Left kidney (tissue), 2 donors: ENCODE results near the gene ZNF385B. TPM values are rescaled to one million over a fixed set of nuclear protein-coding genes. Genes with fewer than 3 reads are reported as not detected.
"Not testable (repeated sequence)": the region's sequence is repeated elsewhere in the genome, so short reads cannot be mapped to it uniquely, and the experiment has no call there.

Experiments used
- DNase-seq: peaks from one replicate; pipeline ENCODE4 v3.0.0-alpha.2; 2013
- polyA plus RNA-seq: library from polyadenylated mRNA; unstranded; fragments of 120-200 nt; gene quantifications from one replicate; pipeline ENCODE4 v1.2.1, GENCODE V29; 2013; ENCODE audit not compliant: insufficient read length

ZNF385B gene
- polyA plus RNA-seq, 1 donor = 16.8 TPM

GRCh38 chr2:179802051-179802882, 59.1 kb downstream of the ZNF385B start:
- no peak for DNase-seq

- DNase-seq = no peak
Measured at GRCh38 chr2:179800776-179801175, 60.6 kb downstream of the ZNF385B start.

- no peak for DNase-seq
Measured at GRCh38 chr2:179796213-179797007, 65.0 kb downstream of the ZNF385B start.

- no peak for DNase-seq
Measured at GRCh38 chr2:179793902-179794301, 67.5 kb downstream of the ZNF385B start.

- DNase-seq = no peak
Measured at GRCh38 chr2:179793238-179793637, 68.2 kb downstream of the ZNF385B start.

- DNase-seq = no peak
Measured at GRCh38 chr2:179790235-179791217, 70.9 kb downstream of the ZNF385B start.

GRCh38 chr2:179788104-179788503, 73.3 kb downstream of the ZNF385B start:
- DNase-seq = no peak

- DNase-seq = no peak
Measured at GRCh38 chr2:179787601-179788000, 73.8 kb downstream of the ZNF385B start.

- no peak for DNase-seq
Measured at GRCh38 chr2:179785902-179786301, 75.5 kb downstream of the ZNF385B start.

GRCh38 chr2:179782346-179782745, 79.1 kb downstream of the ZNF385B start:
- not testable (repeated sequence) for DNase-seq

- no peak for DNase-seq
Measured at GRCh38 chr2:179773986-179774385, 87.4 kb downstream of the ZNF385B start.

GRCh38 chr2:179772346-179772745, 89.1 kb downstream of the ZNF385B start:
- DNase-seq = no peak

- DNase-seq = no peak
Measured at GRCh38 chr2:179771791-179772190, 89.6 kb downstream of the ZNF385B start.

GRCh38 chr2:179770029-179770428, 91.4 kb downstream of the ZNF385B start:
- no peak for DNase-seq

- no peak for DNase-seq
Measured at GRCh38 chr2:179769323-179769722, 92.1 kb downstream of the ZNF385B start.

GRCh38 chr2:179768765-179769164, 92.6 kb downstream of the ZNF385B start:
- DNase-seq = peak; percentile 30

- no peak for DNase-seq
Measured at GRCh38 chr2:179765666-179766065, 95.7 kb downstream of the ZNF385B start.

- no peak for DNase-seq
Measured at GRCh38 chr2:179764710-179765109, 96.7 kb downstream of the ZNF385B start.

GRCh38 chr2:179758636-179759035, 102.8 kb downstream of the ZNF385B start:
- DNase-seq = no peak

- DNase-seq = no peak
Measured at GRCh38 chr2:179751163-179751809, 110.1 kb downstream of the ZNF385B start.

- DNase-seq = no peak
Measured at GRCh38 chr2:179749210-179749609, 112.2 kb downstream of the ZNF385B start.
